RPMI8226 (cell line): Measurements from ENCODE around the gene HSFY2.
"Not testable (repeated sequence)": the region's sequence is repeated elsewhere in the genome, so short reads cannot be mapped to it uniquely, and the experiment has no call there.

ENCODE experiments used
- DNase-seq: peaks from one replicate; pipeline ENCODE4 v3.0.0-alpha.2; 2015

HSFY2 gene, protein sequence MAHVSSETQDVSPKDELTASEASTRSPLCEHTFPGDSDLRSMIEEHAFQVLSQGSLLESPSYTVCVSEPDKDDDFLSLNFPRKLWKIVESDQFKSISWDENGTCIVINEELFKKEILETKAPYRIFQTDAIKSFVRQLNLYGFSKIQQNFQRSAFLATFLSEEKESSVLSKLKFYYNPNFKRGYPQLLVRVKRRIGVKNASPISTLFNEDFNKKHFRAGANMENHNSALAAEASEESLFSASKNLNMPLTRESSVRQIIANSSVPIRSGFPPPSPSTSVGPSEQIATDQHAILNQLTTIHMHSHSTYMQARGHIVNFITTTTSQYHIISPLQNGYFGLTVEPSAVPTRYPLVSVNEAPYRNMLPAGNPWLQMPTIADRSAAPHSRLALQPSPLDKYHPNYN

DNA sequence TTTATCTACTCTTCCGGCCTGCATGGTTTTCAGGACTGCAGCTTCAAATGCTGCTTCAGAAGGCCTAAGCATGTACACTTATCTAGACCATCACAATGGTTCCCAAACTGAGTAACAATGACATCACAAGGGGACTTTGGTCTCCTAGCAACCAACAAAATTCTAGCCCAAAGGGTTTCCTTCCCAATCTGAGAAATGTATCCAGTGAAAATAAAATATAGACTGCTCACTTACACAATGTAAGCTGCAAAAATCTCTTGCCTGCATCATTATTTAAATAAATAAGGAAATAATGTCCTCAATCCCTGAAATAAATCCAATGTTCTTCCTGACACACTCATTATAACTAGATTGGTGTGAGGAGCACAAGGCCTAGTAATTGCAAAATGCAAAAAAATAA, at the start of gene HSFY2:
HSFY2 (minus strand) TSS at position 101 of the 400 bp plus-strand sequence. CDS start 117 bp downstream, outside the sequence.
- not testable (repeated sequence) for DNase-seq

DNA sequence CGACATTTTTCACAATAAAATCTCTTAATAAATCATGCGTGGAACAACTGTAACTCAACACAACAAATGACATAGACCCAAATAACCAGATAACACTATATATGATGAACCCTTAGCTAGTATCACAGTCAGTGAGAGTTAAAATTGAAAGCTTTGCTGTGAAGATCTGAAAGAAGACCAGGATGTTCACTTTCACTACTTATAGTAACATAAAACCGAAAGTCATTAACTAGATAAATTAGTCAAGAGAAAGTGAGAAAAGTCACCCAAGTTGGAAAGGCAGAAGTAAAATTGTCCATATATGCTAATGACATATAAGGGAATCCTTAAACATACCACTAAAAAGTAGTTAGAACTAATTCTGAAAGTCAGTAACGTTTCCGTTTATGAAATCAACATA, 42.2 kb upstream of the HSFY2 start:
- not testable (repeated sequence) for DNase-seq

DNA sequence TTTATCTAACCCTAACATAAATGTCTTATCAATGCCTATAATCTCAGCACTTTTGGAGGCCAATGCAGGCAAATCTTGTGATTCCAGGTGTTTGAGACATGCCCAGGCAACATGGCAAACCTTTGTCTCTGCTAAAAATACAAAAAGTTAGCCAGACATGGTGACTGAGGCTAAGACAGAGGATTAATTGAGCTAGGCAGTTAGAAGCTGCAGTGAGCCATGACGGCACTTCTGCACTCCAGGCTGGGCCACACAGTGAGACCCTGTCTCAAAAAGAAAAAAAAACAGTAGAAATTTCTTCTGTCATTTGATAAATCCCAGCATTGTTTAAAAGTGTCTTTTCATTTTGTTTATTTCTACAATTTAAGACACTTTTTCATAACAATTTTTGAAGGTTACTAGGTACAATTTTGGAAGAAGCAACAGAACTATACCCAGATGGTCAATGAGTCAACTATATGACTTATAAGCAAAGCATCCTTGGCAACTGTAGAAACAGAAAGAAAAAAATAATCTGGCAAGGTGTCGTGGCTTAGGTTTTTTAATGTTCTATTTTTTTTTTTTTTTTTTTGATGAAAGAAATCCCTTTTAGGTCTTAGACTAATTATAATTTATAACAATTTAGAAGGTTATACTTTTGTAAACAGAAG, 15.3 kb upstream of the HSFY2 start:
- DNase-seq, result not testable (repeated sequence)

DNA sequence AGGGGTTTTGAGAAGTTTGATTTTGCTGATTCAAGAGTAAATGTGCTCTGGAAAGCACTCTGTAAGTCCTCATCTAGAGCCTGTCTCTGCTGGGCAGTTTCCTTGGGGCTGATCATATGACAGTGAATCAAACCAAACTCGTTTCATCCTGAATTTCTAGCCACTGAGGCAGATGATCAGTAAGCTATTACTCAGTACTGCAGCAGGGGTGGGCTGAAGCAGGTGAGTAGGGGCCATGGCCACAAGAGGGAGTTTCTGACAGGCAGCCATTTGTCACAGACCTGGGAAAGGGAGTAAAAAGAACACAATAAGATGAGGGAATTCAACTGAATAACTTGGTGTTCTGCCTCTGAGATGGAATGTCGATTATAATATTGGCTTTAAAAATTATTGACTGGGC, 19.5 kb downstream of the HSFY2 start:
- not testable (repeated sequence) for DNase-seq

DNA sequence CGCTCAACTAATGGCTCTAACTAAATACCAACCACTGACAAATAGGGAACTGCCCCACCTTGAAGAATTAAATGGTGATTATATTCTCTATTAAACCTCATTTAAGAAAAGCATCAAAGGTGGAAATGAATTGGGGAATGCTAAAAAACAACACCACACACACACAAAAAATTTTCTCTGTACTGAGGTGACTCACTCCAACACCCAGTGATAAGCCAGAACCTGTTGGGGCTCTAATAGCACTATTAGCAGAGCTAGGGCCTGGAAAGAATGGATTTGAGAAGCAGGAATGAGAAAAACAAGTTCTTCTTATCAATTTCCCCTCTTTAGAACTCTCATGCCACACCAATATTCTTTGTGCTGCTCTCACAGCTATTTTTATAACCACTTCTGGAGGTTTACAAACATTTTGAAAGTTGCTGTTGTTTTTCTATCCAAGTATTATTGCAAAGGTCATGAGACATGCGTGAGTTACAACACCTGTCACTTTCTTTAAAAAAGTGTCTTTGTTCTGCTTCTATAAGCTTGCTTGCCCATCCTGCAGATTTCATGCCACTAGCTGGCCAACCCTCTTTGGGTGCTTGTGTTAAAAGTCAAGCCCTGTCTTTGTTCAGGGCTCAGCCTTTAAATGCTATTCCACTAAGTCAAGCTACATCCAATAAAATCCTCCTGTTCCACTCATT, 20.3 kb downstream of the HSFY2 start:
- DNase-seq, result not testable (repeated sequence)

DNA sequence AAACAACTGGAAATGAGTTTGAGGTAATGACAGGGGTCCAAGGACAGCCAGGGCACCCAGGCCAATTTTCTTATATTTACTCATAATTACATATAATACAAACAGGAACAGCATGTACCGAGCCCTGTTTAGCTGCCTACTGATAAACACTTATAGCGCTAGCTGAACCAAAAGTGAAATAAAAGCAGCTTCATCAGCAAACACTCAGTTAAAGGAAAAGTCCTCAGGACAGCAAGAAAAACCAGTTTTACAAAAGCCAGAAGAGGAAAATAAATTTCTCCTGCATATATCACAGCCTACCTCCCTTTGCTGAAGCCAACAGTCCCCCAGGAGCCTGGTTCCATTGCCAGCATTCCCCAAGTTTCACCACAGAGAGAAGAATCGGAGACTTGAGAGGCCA, 49.8 kb downstream of the HSFY2 start:
- DNase-seq, result not testable (repeated sequence)
